Upper lobe of left lung (tissue), 4 donors: ENCODE data around the gene TENM4.

Source experiments
- EP300 ChIP-seq, 4 donors: sonication (generic); formaldehyde crosslinking; IDR thresholded peaks; one replicate each; pipeline ENCODE4 v1.5.1; 2017; ENCODE audit warnings: antibody characterized with exemption in 4 of 4, control low read depth in 2 of 4
- POLR2A ChIP-seq, 4 donors: fragments of 450-650 bp; IDR thresholded peaks; one replicate each; pipeline ENCODE4 v1.5.1; 2016 to 2017; ENCODE audit warnings: antibody characterized with exemption in 4 of 4, mild to moderate bottlenecking in 2 of 4
- POLR2AphosphoS5 ChIP-seq, 2 donors: sonication (generic); formaldehyde crosslinking; IDR thresholded peaks; one replicate each; pipeline ENCODE4 v1.5.1; 2017; ENCODE audit warnings: antibody characterized with exemption in 2 of 2

GRCh38 chr11:78715639-78716311 is 725.1 kb downstream of the TENM4 start:
- TF ChIP-seq POLR2A (IDR thresholded peaks at IDR 0.05) (no peak), POLR2AphosphoS5 (IDR thresholded peaks at IDR 0.05) (no peak), EP300 (IDR thresholded peaks at IDR 0.05) (no peak)
